ENCODE results near the gene TCFL5. TPM values are rescaled to one million over a fixed set of nuclear protein-coding genes. Genes with fewer than 3 reads are reported as not detected.

The TCFL5 gene
- total RNA-seq, 1 experiment from 2014 or later = 15.1 TPM

GRCh38 chr20:62830251-62830650, 31.4 kb downstream of the TCFL5 start:
- Mint-ChIP-seq H3K27me3 (ENCODE audit: insufficient read depth, unreplicated experiment) (no peaks in the 10 kb centered on the region), H3K27ac (ENCODE audit: unreplicated experiment) (no peak overlapping the region), H3K4me1 (ENCODE audit: low read depth, unreplicated experiment) (peaks cover 11% of the 10 kb centered on the region), H3K9me3 (ENCODE audit: unreplicated experiment) (no peaks in the 10 kb centered on the region), H3K36me3 (ENCODE audit: insufficient read depth, unreplicated experiment) (no peaks in the 10 kb centered on the region), H3K4me3 (ENCODE audit: unreplicated experiment) (no peak overlapping the region)
- intact Hi-C loops (cut with micrococcal nuclease; ENCODE audit: unreplicated experiment) = no loop called here
- Histone ChIP-seq H3K4me1 (peaks cover 4% of the 10 kb centered on the region; the same call in 1 of the 2 replicates), H3K36me3 (ENCODE audit: control insufficient read depth, insufficient read depth, low read length) (no peaks in the 10 kb centered on the region), H3K4me3 (ENCODE audit: low read depth, low read length) (no peak overlapping the region), H3K9me3 (no peaks in the 10 kb centered on the region), H3K27me3 (replicated peaks; ENCODE audit: control insufficient read depth, insufficient read depth, low read length) (no peaks in the 10 kb centered on the region)
- ChIA-PET CTCF (no interaction called here), POLR2A (no interaction called here)
- no TSS peak for BruUV-seq (replicated peaks)
- TF ChIP-seq, protein P1, sequence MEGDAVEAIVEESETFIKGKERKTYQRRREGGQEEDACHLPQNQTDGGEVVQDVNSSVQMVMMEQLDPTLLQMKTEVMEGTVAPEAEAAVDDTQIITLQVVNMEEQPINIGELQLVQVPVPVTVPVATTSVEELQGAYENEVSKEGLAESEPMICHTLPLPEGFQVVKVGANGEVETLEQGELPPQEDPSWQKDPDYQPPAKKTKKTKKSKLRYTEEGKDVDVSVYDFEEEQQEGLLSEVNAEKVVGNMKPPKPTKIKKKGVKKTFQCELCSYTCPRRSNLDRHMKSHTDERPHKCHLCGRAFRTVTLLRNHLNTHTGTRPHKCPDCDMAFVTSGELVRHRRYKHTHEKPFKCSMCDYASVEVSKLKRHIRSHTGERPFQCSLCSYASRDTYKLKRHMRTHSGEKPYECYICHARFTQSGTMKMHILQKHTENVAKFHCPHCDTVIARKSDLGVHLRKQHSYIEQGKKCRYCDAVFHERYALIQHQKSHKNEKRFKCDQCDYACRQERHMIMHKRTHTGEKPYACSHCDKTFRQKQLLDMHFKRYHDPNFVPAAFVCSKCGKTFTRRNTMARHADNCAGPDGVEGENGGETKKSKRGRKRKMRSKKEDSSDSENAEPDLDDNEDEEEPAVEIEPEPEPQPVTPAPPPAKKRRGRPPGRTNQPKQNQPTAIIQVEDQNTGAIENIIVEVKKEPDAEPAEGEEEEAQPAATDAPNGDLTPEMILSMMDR (IDR thresholded peaks at IDR 0.05; ENCODE audit: insufficient read depth in 1 of 2, low read depth in 1 of 2, low read length in 1 of 2, severe bottlenecking in 1 of 2, unreplicated experiment in 1 of 2) = no peak
- DNase-seq = no peak

- Mint-ChIP-seq H3K4me1 (ENCODE audit: low read depth, unreplicated experiment) (peaks cover 11% of the 10 kb centered on the region), H3K27ac (ENCODE audit: unreplicated experiment) (no peak overlapping the region), H3K27me3 (ENCODE audit: insufficient read depth, unreplicated experiment) (no peaks in the 10 kb centered on the region), H3K9me3 (ENCODE audit: unreplicated experiment) (no peaks in the 10 kb centered on the region), H3K4me3 (ENCODE audit: unreplicated experiment) (no peak overlapping the region), H3K36me3 (ENCODE audit: insufficient read depth, unreplicated experiment) (no peaks in the 10 kb centered on the region)
- no peaks in the 10 kb centered on the region for H3K9me3 ChIP-seq
- no peaks in the 10 kb centered on the region for H3K36me3 ChIP-seq (ENCODE audit: control insufficient read depth, insufficient read depth, low read length)
- no TSS peak for BruUV-seq (replicated peaks)
- no peak overlapping the region for H3K4me3 ChIP-seq (ENCODE audit: low read depth, low read length)
- TF ChIP-seq, protein P1 (IDR thresholded peaks at IDR 0.05; ENCODE audit: insufficient read depth in 1 of 2, low read depth in 1 of 2, low read length in 1 of 2, severe bottlenecking in 1 of 2, unreplicated experiment in 1 of 2) = no peak
- ChIA-PET CTCF (no interaction called here), POLR2A (no interaction called here)
- peaks cover 6% of the 10 kb centered on the region for H3K4me1 ChIP-seq
- DNase-seq = no peak
- intact Hi-C loops (cut with micrococcal nuclease; ENCODE audit: unreplicated experiment) = no loop called here
- no peaks in the 10 kb centered on the region for H3K27me3 ChIP-seq (replicated peaks; ENCODE audit: control insufficient read depth, insufficient read depth, low read length)
These were observed 32.1 kb downstream of the TCFL5 start for GRCh38 chr20:62829231-62830230.

- H3K4me1 ChIP-seq = peaks cover 9% of the 10 kb centered on the region
- BruUV-seq (replicated peaks) = no TSS peak
- no peaks in the 10 kb centered on the region for H3K9me3 Mint-ChIP-seq (ENCODE audit: unreplicated experiment)
These were observed 33.0 kb downstream of the TCFL5 start for GRCh38 chr20:62828511-62829230.

More at GRCh38 chr20:62828511-62829230, 33.0 kb downstream of the TCFL5 start:
- CTCF ChIA-PET = no interaction called here
- Mint-ChIP-seq H3K27me3 (ENCODE audit: insufficient read depth, unreplicated experiment) (no peaks in the 10 kb centered on the region), H3K27ac (ENCODE audit: unreplicated experiment) (no peak overlapping the region), H3K4me1 (ENCODE audit: low read depth, unreplicated experiment) (peaks cover 11% of the 10 kb centered on the region), H3K4me3 (ENCODE audit: unreplicated experiment) (no peak overlapping the region), H3K36me3 (ENCODE audit: insufficient read depth, unreplicated experiment) (no peaks in the 10 kb centered on the region)
- intact Hi-C loops (cut with micrococcal nuclease; ENCODE audit: unreplicated experiment) = no loop called here
- TF ChIP-seq, protein P1 (IDR thresholded peaks at IDR 0.05; ENCODE audit: insufficient read depth in 1 of 2, low read depth in 1 of 2, low read length in 1 of 2, severe bottlenecking in 1 of 2, unreplicated experiment in 1 of 2) = no peak
- H3K36me3 ChIP-seq (ENCODE audit: control insufficient read depth, insufficient read depth, low read length) = no peaks in the 10 kb centered on the region
- no peaks in the 10 kb centered on the region for H3K27me3 ChIP-seq (replicated peaks; ENCODE audit: control insufficient read depth, insufficient read depth, low read length)
- no peak overlapping the region for H3K4me3 ChIP-seq (ENCODE audit: low read depth, low read length)
- POLR2A ChIA-PET = no interaction called here
- no peak for DNase-seq
- no peaks in the 10 kb centered on the region for H3K9me3 ChIP-seq

Data from Caco-2 (cell line).